ENCODE measurements around the gene RNFT1.
"Not testable (repeated sequence)": the region's sequence is repeated elsewhere in the genome, so short reads cannot be mapped to it uniquely, and the experiment has no call there.

DNA sequence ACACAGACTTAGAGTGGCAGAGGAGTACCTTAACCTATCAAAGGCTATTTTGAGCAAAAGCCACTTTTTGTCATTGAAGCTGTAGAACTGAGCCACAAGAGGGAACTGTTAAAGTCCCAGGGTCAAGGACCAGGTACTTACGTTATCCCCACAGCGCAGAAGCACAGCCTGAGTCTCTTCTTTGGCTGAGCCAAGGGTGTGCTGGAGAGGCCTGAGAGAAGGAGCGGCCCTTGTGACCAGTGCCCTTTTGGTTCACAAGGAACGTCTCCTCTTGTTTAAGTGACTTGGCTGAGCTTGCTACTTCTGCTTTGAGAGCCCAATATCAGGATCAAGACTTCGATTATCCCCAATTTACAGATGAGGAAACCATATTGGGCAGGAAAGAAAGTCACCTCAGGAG is 40.0 kb upstream of the RNFT1 start:
- TF ChIP-seq CTCF (IDR thresholded peaks at IDR 0.05; ENCODE audit: insufficient read depth, low read depth, low read length); EZH2 (IDR thresholded peaks at IDR 0.05; ENCODE audit: insufficient read depth, low read length): not testable (repeated sequence)
